SW480 (cell line): ENCODE data around the gene NFIX.

ENCODE experiments used
- DNase-seq: peaks from one replicate; pipeline ENCODE4 v3.0.0-alpha.2; 2016; ENCODE audit warnings: low spot score

The NFIX gene

GRCh38 chr19:13104360-13104847, 109.1 kb downstream of the NFIX start:
- DNase-seq = no peak

- DNase-seq = no peak
Measured at GRCh38 chr19:13104848-13105711, 109.8 kb downstream of the NFIX start.

DNA sequence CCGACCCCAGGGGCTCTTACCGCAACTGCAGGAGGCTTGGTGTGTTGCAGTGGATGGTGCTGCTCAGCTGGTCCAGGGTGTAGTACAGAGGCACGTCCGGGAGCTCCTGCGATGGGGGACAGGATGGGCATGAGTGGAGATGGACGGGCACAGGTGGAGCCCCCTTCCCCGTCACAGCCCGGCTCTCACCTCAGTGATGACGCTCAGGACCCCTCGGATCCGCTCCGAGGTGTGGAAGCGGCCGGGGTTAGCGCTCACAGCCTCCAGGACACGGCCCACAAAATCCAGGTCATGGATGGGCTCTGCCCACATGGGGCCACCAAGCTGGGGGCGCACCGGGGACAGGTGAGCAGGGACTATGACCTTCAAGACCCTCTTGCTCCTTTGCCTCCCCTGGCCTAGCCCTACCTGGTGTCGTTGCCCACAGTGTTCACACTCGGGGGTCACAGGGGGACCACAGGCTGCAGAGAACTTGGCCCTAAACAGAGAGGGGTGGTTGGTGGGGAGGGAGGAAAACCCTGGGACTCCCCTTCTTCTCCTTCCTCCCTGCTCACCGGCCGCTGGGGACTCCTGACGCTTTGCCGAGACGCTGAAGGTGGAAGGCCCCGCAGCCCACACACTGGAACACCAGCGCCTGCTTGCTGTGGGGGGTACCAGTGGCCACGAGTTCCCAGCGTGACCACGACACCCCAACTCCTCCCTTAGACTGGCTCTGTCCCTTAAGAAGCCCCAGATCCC, 114.3 kb downstream of the NFIX start:
- DNase-seq = no peak

DNA sequence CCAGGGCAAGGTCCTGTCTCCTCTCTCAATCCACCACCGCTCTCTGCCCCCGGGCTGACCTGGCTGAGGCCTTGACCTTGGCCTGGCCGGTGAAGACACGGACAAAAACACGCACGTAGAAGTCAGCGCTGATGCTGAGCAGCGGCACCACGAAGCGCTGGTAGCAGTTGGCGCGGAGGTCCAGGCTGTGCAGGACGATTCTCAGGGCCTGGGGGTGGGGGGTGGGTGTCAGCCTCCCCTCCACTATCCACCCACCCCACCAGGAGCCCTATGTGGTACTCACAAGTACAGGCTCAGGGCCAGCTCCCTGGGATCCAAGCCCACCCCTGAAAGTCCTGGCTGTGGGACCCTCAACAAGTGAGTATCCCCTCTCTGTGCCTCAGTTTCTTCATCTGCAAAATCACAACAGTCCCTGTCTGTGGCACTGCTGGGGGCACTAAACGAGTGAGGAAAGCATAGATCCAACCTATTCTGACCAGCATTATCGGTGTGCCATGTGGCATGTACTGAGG, 114.9 kb downstream of the NFIX start:
- no peak for DNase-seq

- DNase-seq = no peak
Measured at GRCh38 chr19:13112555-13112954, 117.3 kb downstream of the NFIX start.

DNA sequence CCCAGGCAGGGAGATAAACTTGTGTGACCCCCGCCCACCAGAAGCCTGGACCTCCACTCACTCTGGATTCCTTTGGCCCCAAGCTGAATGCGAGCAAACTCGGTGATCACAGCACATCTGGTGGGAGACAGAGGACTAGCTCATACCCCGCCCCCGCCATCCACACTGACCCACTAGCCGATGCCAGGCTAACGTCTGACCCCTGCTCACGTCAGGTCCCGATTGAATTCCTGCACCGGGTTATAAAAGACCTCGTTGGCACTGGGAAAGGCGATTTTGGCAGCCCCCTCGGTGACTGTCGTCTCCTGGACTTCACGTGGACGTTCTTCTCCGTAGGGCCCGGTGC, 120.6 kb downstream of the NFIX start:
- DNase-seq = no peak

- peak; percentile 95 for DNase-seq
Measured at GRCh38 chr19:13116282-13117175, 121.3 kb downstream of the NFIX start, which contains the start of gene TRMT1. Gene TRMT1 (minus strand): TSS chr19:13116740. CDS start chr19:13116399, 341 bp downstream.

DNA sequence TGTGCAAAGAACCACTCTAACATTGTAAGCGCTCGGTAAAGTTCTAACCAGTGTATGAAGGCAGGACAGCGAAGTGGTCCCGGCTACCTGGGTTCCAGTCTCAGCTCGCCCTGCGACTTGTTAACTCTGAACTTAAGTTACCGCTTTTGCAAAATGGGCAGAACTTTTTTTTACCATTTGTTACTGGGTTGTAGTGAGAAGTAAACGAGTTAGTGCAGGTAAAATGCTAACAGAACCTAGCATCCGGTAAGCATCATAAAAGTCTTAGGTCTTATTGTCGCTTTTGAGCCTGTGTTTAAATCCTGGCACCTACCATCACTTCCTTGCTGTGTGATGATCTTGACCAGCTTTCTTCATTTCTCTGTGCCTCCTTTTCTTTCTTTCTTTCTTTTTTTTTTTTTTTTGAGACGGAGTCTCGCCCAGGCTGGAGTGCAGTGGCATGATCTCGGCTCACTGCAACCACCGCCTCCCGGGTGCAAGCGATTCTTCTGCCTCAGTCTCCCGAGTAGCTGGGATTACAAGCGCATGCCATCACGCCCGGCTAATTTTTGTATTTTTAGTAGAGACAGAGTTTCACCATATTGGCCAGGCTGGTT, 122.0 kb downstream of the NFIX start:
- no peak for DNase-seq

DNA sequence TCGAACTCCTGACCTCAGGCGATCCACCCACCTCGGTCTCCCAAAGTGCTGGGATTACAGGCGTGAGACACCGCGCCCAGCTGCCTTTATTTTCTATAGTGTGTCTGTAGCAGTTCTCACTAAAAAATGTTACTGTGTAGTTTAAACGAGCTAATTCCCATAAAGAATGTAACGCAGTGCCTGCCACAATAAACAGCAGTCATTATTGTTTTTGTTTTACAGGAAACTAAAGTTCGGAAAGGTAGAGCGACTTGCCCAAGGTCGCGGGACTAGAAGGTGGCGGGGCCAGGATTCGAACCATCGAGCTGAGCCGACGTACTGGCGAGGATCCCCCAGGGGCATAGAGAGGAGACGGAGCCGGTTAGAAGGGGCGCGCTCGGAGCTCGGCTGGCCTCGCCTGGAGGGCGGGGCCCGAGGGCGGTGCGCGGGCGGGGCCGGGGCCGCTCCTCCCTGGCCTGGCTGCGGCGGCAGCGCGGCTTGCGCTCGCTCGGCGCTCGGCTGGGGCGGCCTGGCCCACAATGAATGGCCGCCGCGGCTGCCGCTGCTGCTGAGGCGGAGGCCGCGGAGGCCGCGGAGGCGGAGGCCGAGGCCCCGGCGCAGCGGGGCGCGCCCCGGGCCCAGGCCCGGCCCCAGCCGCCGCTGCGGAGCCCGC, 122.6 kb downstream of the NFIX start, which contains the start of gene NACC1:
Gene NACC1, plus strand, starts transcription at position 493 of the 652 bp plus-strand sequence. CDS start 16,944 bp downstream, outside the sequence.
- peak; percentile 94 for DNase-seq

DNA sequence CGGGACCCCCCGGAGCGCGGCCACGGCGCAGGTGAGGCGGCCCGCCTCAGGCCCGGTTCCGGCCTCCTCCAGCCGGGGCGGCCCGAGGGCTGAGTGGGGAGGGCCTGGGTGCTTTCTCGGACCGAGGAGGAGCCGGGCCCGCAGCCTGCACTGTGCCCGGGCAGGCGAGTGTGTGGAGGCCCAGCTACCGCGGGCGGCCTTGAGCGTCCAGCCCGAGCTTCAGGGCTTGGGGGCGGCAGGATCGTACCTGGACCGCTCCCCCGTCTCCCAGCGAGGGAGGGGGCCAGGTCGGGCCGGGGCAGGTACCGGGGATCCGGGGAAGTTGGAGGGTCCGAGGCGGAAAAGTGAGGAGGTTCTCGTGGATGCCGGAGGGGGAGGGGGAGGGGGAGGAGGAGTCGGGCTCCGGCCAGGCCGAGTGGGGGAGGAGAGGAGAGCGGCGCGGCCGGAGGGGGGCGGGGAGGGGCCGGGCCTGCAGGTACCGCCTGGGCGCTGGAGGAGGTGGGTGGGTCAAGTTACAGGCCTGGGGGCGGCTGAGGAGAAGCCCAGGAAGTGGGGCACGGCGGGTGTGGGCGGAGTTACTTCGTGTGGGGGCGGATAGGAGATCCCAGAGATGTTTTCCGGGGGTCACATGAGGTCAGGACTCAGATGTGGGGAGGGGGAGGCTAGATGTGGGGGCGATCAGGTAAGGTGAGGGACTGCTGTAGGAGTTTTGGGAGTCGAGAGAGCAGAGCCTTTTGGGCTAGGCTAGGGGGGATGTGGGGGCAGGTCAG, 123.3 kb downstream of the NFIX start:
- DNase-seq = peak; percentile 43

DNA sequence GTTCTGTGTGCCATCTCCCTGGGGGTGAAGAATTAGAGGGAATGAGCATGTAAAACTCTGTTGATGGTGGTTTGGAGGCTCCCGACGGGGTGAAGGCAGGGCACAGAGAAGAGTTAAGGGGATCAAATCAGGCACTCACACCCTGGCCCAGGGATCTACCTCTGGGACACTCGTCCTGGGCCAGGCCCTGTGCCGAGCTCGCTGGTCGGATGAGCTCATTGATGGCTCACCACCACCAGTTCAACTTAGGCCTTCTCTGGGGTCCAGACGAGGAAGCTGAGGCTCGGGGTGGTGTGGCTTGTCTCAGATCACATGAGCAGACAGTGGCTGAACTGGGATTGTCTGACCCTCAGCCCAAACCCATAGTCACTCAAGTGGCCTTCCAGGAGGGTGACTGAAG, 124.4 kb downstream of the NFIX start:
- no peak for DNase-seq

- DNase-seq = no peak
Measured at GRCh38 chr19:13120031-13120430, 124.8 kb downstream of the NFIX start.

- no peak for DNase-seq
Measured at GRCh38 chr19:13120817-13121216, 125.5 kb downstream of the NFIX start.

- DNase-seq = no peak
Measured at GRCh38 chr19:13121551-13122274, 126.4 kb downstream of the NFIX start.

GRCh38 chr19:13122275-13122878, 127.1 kb downstream of the NFIX start:
- no peak for DNase-seq

- DNase-seq = no peak
Measured at GRCh38 chr19:13122980-13123957, 128.0 kb downstream of the NFIX start.

- DNase-seq = no peak
Measured at GRCh38 chr19:13127051-13127450, 131.8 kb downstream of the NFIX start.
